ENCODE data around the gene SUPT4H1.

GRCh38 chr17:58396173-58396572 lies 44.2 kb upstream of the SUPT4H1 start:
- TF ChIP-seq CTCF (conservative IDR thresholded peaks at IDR 0.05; ENCODE audit: low read depth in 2 of 2), result no peak
- TF ChIP-seq REST (IDR thresholded peaks at IDR 0.05; ENCODE audit: unreplicated experiment), result no peak
- no peak for TF ChIP-seq POLR2AphosphoS5 (IDR thresholded peaks at IDR 0.05; ENCODE audit: low read depth)
- TF ChIP-seq ZNF114 (CRISPR knock-in tag; IDR thresholded peaks at IDR 0.05), result no peak
- TF ChIP-seq EZH2phosphoT487 (IDR thresholded peaks at IDR 0.05; ENCODE audit: unreplicated experiment), result no peak
- TF ChIP-seq EZH2 (IDR thresholded peaks at IDR 0.05; ENCODE audit: low read depth, unreplicated experiment), result no peak
- TF ChIP-seq JUNB (IDR thresholded peaks at IDR 0.05; ENCODE audit: unreplicated experiment), result no peak
- TF ChIP-seq CREB1 (CRISPR knock-in tag; IDR thresholded peaks at IDR 0.05; ENCODE audit: low read depth), result no peak
- TF ChIP-seq NANOG (IDR thresholded peaks at IDR 0.05; ENCODE audit: borderline replicate concordance), result no peak
- no peak for TF ChIP-seq STAT1 (IDR thresholded peaks at IDR 0.05; ENCODE audit: unreplicated experiment)
- no peak for TF ChIP-seq ZNF331 (CRISPR knock-in tag; IDR thresholded peaks at IDR 0.05; ENCODE audit: low read depth)
- no peak for TF ChIP-seq ETS1 (IDR thresholded peaks at IDR 0.05)
